Subcutaneous adipose tissue (tissue), 4 donors: ENCODE data around the gene DISP2. TPM values are rescaled to one million over a fixed set of nuclear protein-coding genes. Genes with fewer than 3 reads are reported as not detected.

Experiments
- total RNA-seq, 4 donors: library from RNA; depleted of rRNA; stranded (reverse); fragments of >200 nt; gene quantifications; one replicate each; pipeline ENCODE4 v1.1.0, GENCODE V29; 2016
- TF ChIP-seq, protein P1 (sequence below): fragments of 450-650 bp; IDR thresholded peaks from one replicate; pipeline ENCODE4 v1.5.1; 2016; ENCODE audit warnings: low read depth, mild to moderate bottlenecking, control low read depth, antibody characterized with exemption, moderate library complexity

Gene DISP2
- total RNA-seq, 4 donors from 2014 or later: under 0.01 to 0.19 (median under 0.01) TPM; not detected in 1

GRCh38 chr15:40314723-40315276 lies 43.2 kb upstream of the DISP2 start:
- TF ChIP-seq, protein P1, sequence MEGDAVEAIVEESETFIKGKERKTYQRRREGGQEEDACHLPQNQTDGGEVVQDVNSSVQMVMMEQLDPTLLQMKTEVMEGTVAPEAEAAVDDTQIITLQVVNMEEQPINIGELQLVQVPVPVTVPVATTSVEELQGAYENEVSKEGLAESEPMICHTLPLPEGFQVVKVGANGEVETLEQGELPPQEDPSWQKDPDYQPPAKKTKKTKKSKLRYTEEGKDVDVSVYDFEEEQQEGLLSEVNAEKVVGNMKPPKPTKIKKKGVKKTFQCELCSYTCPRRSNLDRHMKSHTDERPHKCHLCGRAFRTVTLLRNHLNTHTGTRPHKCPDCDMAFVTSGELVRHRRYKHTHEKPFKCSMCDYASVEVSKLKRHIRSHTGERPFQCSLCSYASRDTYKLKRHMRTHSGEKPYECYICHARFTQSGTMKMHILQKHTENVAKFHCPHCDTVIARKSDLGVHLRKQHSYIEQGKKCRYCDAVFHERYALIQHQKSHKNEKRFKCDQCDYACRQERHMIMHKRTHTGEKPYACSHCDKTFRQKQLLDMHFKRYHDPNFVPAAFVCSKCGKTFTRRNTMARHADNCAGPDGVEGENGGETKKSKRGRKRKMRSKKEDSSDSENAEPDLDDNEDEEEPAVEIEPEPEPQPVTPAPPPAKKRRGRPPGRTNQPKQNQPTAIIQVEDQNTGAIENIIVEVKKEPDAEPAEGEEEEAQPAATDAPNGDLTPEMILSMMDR: no peak

GRCh38 chr15:40316931-40317330 lies 41.1 kb upstream of the DISP2 start:
- TF ChIP-seq, protein P1: no peak

DNA sequence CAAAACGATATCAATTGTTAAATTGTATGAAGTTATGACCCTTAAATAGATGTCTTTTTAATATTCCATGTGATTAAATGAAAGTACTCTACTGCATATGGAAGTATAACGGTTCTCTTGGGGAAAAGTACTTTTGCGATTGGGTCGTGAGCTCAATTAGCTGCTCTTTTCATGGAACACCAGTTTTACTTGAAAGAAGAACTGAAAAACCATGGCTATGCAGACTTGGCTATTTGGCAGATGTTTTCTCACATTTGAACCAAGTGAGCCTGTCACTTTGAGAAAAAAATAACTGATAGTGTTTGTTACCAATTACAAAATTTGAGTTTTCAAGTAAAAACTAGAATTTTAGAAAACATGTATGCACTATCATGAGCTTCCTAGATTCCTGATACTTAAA lies 40.4 kb upstream of the DISP2 start:
- TF ChIP-seq, protein P1: no peak

- TF ChIP-seq, protein P1: no peak
Observed at GRCh38 chr15:40320409-40320808, 37.6 kb upstream of the DISP2 start.

GRCh38 chr15:40320931-40321371 lies 37.1 kb upstream of the DISP2 start:
- TF ChIP-seq, protein P1: no peak

- TF ChIP-seq, protein P1: no peak
Observed at GRCh38 chr15:40322531-40323238, 35.3 kb upstream of the DISP2 start.

- TF ChIP-seq, protein P1: no peak
Observed at GRCh38 chr15:40323239-40323952, 34.6 kb upstream of the DISP2 start, which contains the start of gene INAFM2. TSS of gene INAFM2 (plus strand) at chr15:40323692. CDS start at chr15:40324056, 364 bp downstream.
